ENCODE data around the gene NUP42.

- TF ChIP-seq REST (IDR thresholded peaks at IDR 0.05; ENCODE audit: insufficient read depth in 1 of 2, low read depth in 2 of 2, low read length in 2 of 2) = no peak
- no peak for TF ChIP-seq TAF1 (IDR thresholded peaks at IDR 0.05; ENCODE audit: borderline replicate concordance, insufficient read depth, low read length)
- TF ChIP-seq POLR2AphosphoS5 (IDR thresholded peaks at IDR 0.05; ENCODE audit: low read depth, low read length) = no peak
- no peak for TF ChIP-seq SIN3A (IDR thresholded peaks at IDR 0.05; ENCODE audit: borderline replicate concordance, insufficient read depth, low read length)
- no peak for TF ChIP-seq FOXP2 (optimal IDR thresholded peaks at IDR 0.05; ENCODE audit: borderline replicate concordance, extremely low read depth, extremely low read length, insufficient read depth)
Measured at GRCh38 chr7:23235813-23236221, 54.0 kb downstream of the NUP42 start.
